Measurements from ENCODE around the gene GAD2.

DNA sequence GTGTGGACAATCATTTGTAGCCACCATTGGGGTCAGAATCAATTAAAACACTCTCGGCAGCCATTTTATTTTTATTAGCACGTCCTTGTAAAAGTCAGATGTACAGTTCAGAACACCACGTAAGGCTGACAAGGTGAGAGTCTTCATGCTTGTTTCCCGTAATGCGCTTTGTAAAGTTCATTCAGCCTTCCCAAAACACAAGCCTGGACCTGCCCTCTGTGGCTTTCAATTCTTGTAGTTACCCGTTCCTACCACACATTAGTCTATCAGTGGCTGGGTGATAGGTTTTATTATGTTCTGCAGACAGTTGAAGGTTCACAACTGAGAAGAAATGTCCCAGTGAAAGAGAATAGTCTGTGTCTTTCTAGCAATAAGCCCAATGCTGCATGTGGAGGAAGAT is 35.4 kb downstream of the GAD2 start:
- TF ChIP-seq CTCF (tag by site-specific recombination; IDR thresholded peaks at IDR 0.05) (no peak), ZNF843 (tag by site-specific recombination; IDR thresholded peaks at IDR 0.05) (no peak)
- TF ChIP-seq, protein P1, sequence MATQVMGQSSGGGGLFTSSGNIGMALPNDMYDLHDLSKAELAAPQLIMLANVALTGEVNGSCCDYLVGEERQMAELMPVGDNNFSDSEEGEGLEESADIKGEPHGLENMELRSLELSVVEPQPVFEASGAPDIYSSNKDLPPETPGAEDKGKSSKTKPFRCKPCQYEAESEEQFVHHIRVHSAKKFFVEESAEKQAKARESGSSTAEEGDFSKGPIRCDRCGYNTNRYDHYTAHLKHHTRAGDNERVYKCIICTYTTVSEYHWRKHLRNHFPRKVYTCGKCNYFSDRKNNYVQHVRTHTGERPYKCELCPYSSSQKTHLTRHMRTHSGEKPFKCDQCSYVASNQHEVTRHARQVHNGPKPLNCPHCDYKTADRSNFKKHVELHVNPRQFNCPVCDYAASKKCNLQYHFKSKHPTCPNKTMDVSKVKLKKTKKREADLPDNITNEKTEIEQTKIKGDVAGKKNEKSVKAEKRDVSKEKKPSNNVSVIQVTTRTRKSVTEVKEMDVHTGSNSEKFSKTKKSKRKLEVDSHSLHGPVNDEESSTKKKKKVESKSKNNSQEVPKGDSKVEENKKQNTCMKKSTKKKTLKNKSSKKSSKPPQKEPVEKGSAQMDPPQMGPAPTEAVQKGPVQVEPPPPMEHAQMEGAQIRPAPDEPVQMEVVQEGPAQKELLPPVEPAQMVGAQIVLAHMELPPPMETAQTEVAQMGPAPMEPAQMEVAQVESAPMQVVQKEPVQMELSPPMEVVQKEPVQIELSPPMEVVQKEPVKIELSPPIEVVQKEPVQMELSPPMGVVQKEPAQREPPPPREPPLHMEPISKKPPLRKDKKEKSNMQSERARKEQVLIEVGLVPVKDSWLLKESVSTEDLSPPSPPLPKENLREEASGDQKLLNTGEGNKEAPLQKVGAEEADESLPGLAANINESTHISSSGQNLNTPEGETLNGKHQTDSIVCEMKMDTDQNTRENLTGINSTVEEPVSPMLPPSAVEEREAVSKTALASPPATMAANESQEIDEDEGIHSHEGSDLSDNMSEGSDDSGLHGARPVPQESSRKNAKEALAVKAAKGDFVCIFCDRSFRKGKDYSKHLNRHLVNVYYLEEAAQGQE (tag by site-specific recombination; IDR thresholded peaks at IDR 0.05): no peak

All from HEK293 (cell line).